ENCODE results near the gene PLCL2.

PLCL2 gene

GRCh38 chr3:17062736-17063135 lies 178.0 kb downstream of the PLCL2 start:
- no peak overlapping the region for H3K27ac ChIP-seq (ENCODE audit: low read depth, low read length)
- no peak overlapping the region for H3K9ac ChIP-seq (ENCODE audit: low read length)
- H3K4me2 ChIP-seq (ENCODE audit: low read depth, low read length, poor library complexity, severe bottlenecking), result no peak overlapping the region
- H3F3A ChIP-seq (ENCODE audit: insufficient read depth), result no peaks in the 10 kb centered on the region
- H3K36me3 ChIP-seq (ENCODE audit: low read length), result no peaks in the 10 kb centered on the region
- no peaks in the 10 kb centered on the region for H3K9me2 ChIP-seq (replicated peaks; ENCODE audit: insufficient read depth, low read length)
- no peaks in the 10 kb centered on the region for H3K9me3 ChIP-seq (ENCODE audit: insufficient read depth, low read length)
- H3K79me2 ChIP-seq (ENCODE audit: insufficient read depth, low read length), result no peaks in the 10 kb centered on the region
- TF ChIP-seq EZH2phosphoT487 (conservative IDR thresholded peaks at IDR 0.05; ENCODE audit: low read length), result no peak
- TF ChIP-seq CTCF (IDR thresholded peaks at IDR 0.05; ENCODE audit: insufficient read depth, low read length, poor library complexity, severe bottlenecking), result no peak
- H2AFZ ChIP-seq (ENCODE audit: low read depth, low read length, severe bottlenecking), result no peak overlapping the region
- no peaks in the 10 kb centered on the region for H4K20me1 ChIP-seq (ENCODE audit: low read depth, low read length)
- no peaks in the 10 kb centered on the region for H3K27me3 ChIP-seq (ENCODE audit: low read length)
- H3K4me3 ChIP-seq (ENCODE audit: insufficient read depth, low read length, poor library complexity, severe bottlenecking), result no peak overlapping the region

- H3F3A ChIP-seq (ENCODE audit: insufficient read depth), result no peaks in the 10 kb centered on the region
- H3K9me3 ChIP-seq (ENCODE audit: insufficient read depth, low read length), result no peaks in the 10 kb centered on the region
- no peak overlapping the region for H3K27ac ChIP-seq (ENCODE audit: low read depth, low read length)
- no peaks in the 10 kb centered on the region for H3K79me2 ChIP-seq (ENCODE audit: insufficient read depth, low read length)
- no peak overlapping the region for H3K9ac ChIP-seq (ENCODE audit: low read length)
- no peaks in the 10 kb centered on the region for H3K9me2 ChIP-seq (replicated peaks; ENCODE audit: insufficient read depth, low read length)
- TF ChIP-seq CTCF (IDR thresholded peaks at IDR 0.05; ENCODE audit: insufficient read depth, low read length, poor library complexity, severe bottlenecking), result no peak
- no peak for TF ChIP-seq EZH2phosphoT487 (conservative IDR thresholded peaks at IDR 0.05; ENCODE audit: low read length)
- no peaks in the 10 kb centered on the region for H4K20me1 ChIP-seq (ENCODE audit: low read depth, low read length)
- no peaks in the 10 kb centered on the region for H3K27me3 ChIP-seq (ENCODE audit: low read length)
- H3K4me2 ChIP-seq (ENCODE audit: low read depth, low read length, poor library complexity, severe bottlenecking), result no peak overlapping the region
- no peaks in the 10 kb centered on the region for H3K36me3 ChIP-seq (ENCODE audit: low read length)
- no peak overlapping the region for H3K4me3 ChIP-seq (ENCODE audit: insufficient read depth, low read length, poor library complexity, severe bottlenecking)
- H2AFZ ChIP-seq (ENCODE audit: low read depth, low read length, severe bottlenecking), result no peak overlapping the region
These were observed 178.8 kb downstream of the PLCL2 start for GRCh38 chr3:17063596-17063995.

- Histone ChIP-seq H3K9me3 (ENCODE audit: insufficient read depth, low read length) (no peaks in the 10 kb centered on the region), H3K9me2 (replicated peaks; ENCODE audit: insufficient read depth, low read length) (no peaks in the 10 kb centered on the region), H2AFZ (ENCODE audit: low read depth, low read length, severe bottlenecking) (no peak overlapping the region), H3K27ac (ENCODE audit: low read depth, low read length) (no peak overlapping the region), H3K79me2 (ENCODE audit: insufficient read depth, low read length) (no peaks in the 10 kb centered on the region), H3K4me2 (ENCODE audit: low read depth, low read length, poor library complexity, severe bottlenecking) (no peak overlapping the region), H3K4me3 (ENCODE audit: insufficient read depth, low read length, poor library complexity, severe bottlenecking) (no peak overlapping the region), H3K9ac (ENCODE audit: low read length) (no peak overlapping the region), H3K27me3 (ENCODE audit: low read length) (no peaks in the 10 kb centered on the region), H3K36me3 (ENCODE audit: low read length) (no peaks in the 10 kb centered on the region), H4K20me1 (ENCODE audit: low read depth, low read length) (no peaks in the 10 kb centered on the region), H3F3A (ENCODE audit: insufficient read depth) (no peaks in the 10 kb centered on the region)
- no peak for TF ChIP-seq CTCF (IDR thresholded peaks at IDR 0.05; ENCODE audit: insufficient read depth, low read length, poor library complexity, severe bottlenecking)
- TF ChIP-seq EZH2phosphoT487 (conservative IDR thresholded peaks at IDR 0.05; ENCODE audit: low read length), result no peak
These were observed 180.6 kb downstream of the PLCL2 start for GRCh38 chr3:17065315-17065714.

Measured in SU-DHL-6 (cell line).